K562 (cell line): ENCODE results near the gene CSF2. TPM values are rescaled to one million over a fixed set of nuclear protein-coding genes. Genes with fewer than 3 reads are reported as not detected.

ENCODE experiments used
- ATAC-seq: fragments of 200-7000 bp; cut with Tn5 transposase; 3 replicates; pipeline ENCODE4 v1.9.1; 2020; ENCODE audit warnings: moderate library complexity
- BruUV-seq: library from RNA; stranded (reverse); fragments of 400-500 nt; replicated peaks from 2 replicates; lab custom pipeline; 2021; lab: Mats Ljungman, UMichigan
- CTCF ChIA-PET: fragments of 300-600 bp; formaldehyde crosslinking; extraction: SDS; loops from one replicate; lab custom pipeline; 2021; ENCODE audit warnings: low intra/inter-chr PET ratio; lab: Yijun Ruan, JAX
- POLR2A ChIA-PET: fragments of 300-600, 350-650 bp; sonication (Branson Sonifier 250); formaldehyde crosslinking; extraction: SDS; loops from one replicate; lab custom pipeline; 2021; ENCODE audit warnings: antibody characterized with exemption, inconsistent platforms; lab: Yijun Ruan, JAX
- DNase-seq, 4 experiments: peaks; one replicate each; pipeline versions ENCODE4 v3.0.0 to v3.0.0-alpha.2; 2011 to 2018; ENCODE audit warnings: low spot score in 3 of 4, mixed read lengths in 3 of 4; ENCODE audit errors: extremely low read depth in 1 of 4
- FAIRE-seq: peaks from 2 replicates; lab custom pipeline; 2011; peaks lifted over from hg19 to GRCh38; lab: Jason Lieb, UNC
- H2AFZ ChIP-seq: 2 replicates; pipeline ENCODE4 v1.6.0; 2011; ENCODE audit warnings: low read depth, low read length, control low read depth, inconsistent platforms
- H3K27ac ChIP-seq: fragments of 200-600 bp; 3 replicates; pipeline ENCODE4 v1.8.0; 2011; ENCODE audit warnings: low read depth, mild to moderate bottlenecking, control low read depth, inconsistent platforms, low read length, moderate library complexity, mixed read lengths; ENCODE audit errors: extremely low read depth
- H3K27me3 ChIP-seq, 2 experiments: fragments of 300-600 bp in 1 of 2; 2 replicates in 1 of 2; 3 replicates in 1 of 2; pipeline versions ENCODE4 v1.6.0 to v1.8.0; 2011; ENCODE audit warnings: inconsistent platforms in 2 of 2, low read length in 2 of 2, mild to moderate bottlenecking in 1 of 2, mixed read lengths in 1 of 2, moderate library complexity in 1 of 2; ENCODE audit not compliant: control insufficient read depth in 2 of 2, insufficient read depth in 2 of 2
- H3K36me3 ChIP-seq: fragments of 300-600 bp; 3 replicates; pipeline ENCODE4 v1.8.0; 2011; ENCODE audit warnings: mild to moderate bottlenecking, low read length, inconsistent platforms; ENCODE audit not compliant: control insufficient read depth, insufficient read depth
- H3K4me1 ChIP-seq, 2 experiments: fragments of 200-600 bp in 1 of 2; replicated peaks in 1 of 2; 2 replicates in 1 of 2; 3 replicates in 1 of 2; pipeline versions ENCODE4 v1.5.1 to v1.8.0; 2011; ENCODE audit warnings: inconsistent platforms in 2 of 2, low read length in 2 of 2, mild to moderate bottlenecking in 1 of 2, mixed read lengths in 1 of 2, moderate library complexity in 1 of 2; ENCODE audit not compliant: control insufficient read depth in 2 of 2, insufficient read depth in 2 of 2
- H3K4me2 ChIP-seq: 2 replicates; pipeline ENCODE4 v1.6.1; 2011; ENCODE audit warnings: low read length, control low read depth, inconsistent platforms, mixed read lengths; ENCODE audit not compliant: insufficient read depth
- H3K4me3 ChIP-seq: fragments of 200-600 bp; sonication (generic), shearing (Covaris generic); 2 replicates; pipeline ENCODE4 v1.5.1; 2016; ENCODE audit warnings: control low read depth, inconsistent platforms
- H3K79me2 ChIP-seq: fragments of 200-600 bp; 3 replicates; pipeline ENCODE4 v1.8.0; 2011; ENCODE audit warnings: low read length, inconsistent platforms; ENCODE audit not compliant: control insufficient read depth, insufficient read depth
- H3K9ac ChIP-seq, 2 experiments: 2 replicates each; pipeline versions ENCODE4 v1.6.0 to v1.6.1; 2011; ENCODE audit warnings: low read depth in 2 of 2, low read length in 2 of 2, control low read depth in 1 of 2, inconsistent platforms in 1 of 2, mild to moderate bottlenecking in 1 of 2, mixed read lengths in 1 of 2; ENCODE audit not compliant: insufficient read depth in 1 of 2
- H3K9me1 ChIP-seq: one replicate; pipeline ENCODE4 v1.6.0; 2011; ENCODE audit warnings: inconsistent platforms, mild to moderate bottlenecking, low read length, moderate library complexity; ENCODE audit not compliant: control insufficient read depth, insufficient read depth
- H3K9me3 ChIP-seq: replicated peaks from 2 replicates; pipeline ENCODE4 v1.5.1; 2011; ENCODE audit warnings: low read depth, low read length, inconsistent platforms; ENCODE audit not compliant: control insufficient read depth, insufficient read depth
- H4K20me1 ChIP-seq: replicated peaks from 2 replicates; pipeline ENCODE4 v1.6.1; 2011; ENCODE audit warnings: low read length, inconsistent platforms, mixed read lengths; ENCODE audit not compliant: control insufficient read depth, insufficient read depth
- CBFA2T3 ChIP-seq: fragments of 450-650 bp; IDR thresholded peaks from 2 replicates; pipeline ENCODE4 v1.6.1; 2017
- PBX2 ChIP-seq, 2 experiments: IDR thresholded peaks in 1 of 2; conservative IDR thresholded peaks in 1 of 2; 2 replicates each; pipeline ENCODE4 v1.6.1; 2016; ENCODE audit warnings: low read depth in 2 of 2, mild to moderate bottlenecking in 1 of 2, missing compliant biosample characterization in 1 of 2, missing genetic modification characterization in 1 of 2, moderate library complexity in 1 of 2
- RBBP5 ChIP-seq: fragments of 200-600 bp; sonication (generic); IDR thresholded peaks from 2 replicates; pipeline ENCODE4 v1.6.1; 2012; ENCODE audit warnings: borderline replicate concordance, mild to moderate bottlenecking, low read length, control low read depth, inconsistent platforms; ENCODE audit not compliant: insufficient read depth, poor library complexity, severe bottlenecking
- SOX6 ChIP-seq: fragments of 450-650 bp; IDR thresholded peaks from 2 replicates; pipeline ENCODE4 v1.6.1; 2014; ENCODE audit warnings: mild to moderate bottlenecking
- ZBTB49 ChIP-seq: sonication (generic); formaldehyde crosslinking; IDR thresholded peaks from 2 replicates; pipeline ENCODE4 v1.8.0; 2022; ENCODE audit warnings: missing genetic modification reagents, mild to moderate bottlenecking, borderline replicate concordance
- ZNF766 ChIP-seq: fragments of 200-800 bp; sonication (Bioruptor generic); conservative IDR thresholded peaks from 2 replicates; pipeline ENCODE4 v1.6.1; 2016; ENCODE audit warnings: missing genetic modification characterization, missing compliant biosample characterization
- WGBS: fragments of 100-300 bp; shearing (Covaris generic); methylation state at CpG from one replicate; pipeline ENCODE4 v1.1.6; 2016; ENCODE audit warnings: low coverage, mixed read lengths; ENCODE audit not compliant: insufficient coverage; ENCODE audit errors: missing lambda C conversion rate; 5-methylcytosine and 5-hydroxymethylcytosine counted together
- in situ Hi-C: fragments of 300-500 bp; cut with MboI; formaldehyde crosslinking; loops from 4 replicates; pipeline ENCODE4 v1.15.0; 2018; ENCODE audit warnings: inconsistent platforms, mixed read lengths
- intact Hi-C: fragments of 100-400 bp; cut with micrococcal nuclease; formaldehyde crosslinking; loops from 2 replicates; pipeline ENCODE4 v1.14.2; 2022
- polyA plus RNA-seq, 8 experiments: library from polyadenylated mRNA; depleted of rRNA in 4 of 8; stranded (reverse) in 5 of 8; unstranded in 3 of 8; fragments of >200 nt; fragmentation: Nextera tagmentation in 2 of 8; fragmentation: Illumina TruSeq in 1 of 8; extraction: Ambion mirVana in 2 of 8; extraction: Trizol in 1 of 8; gene quantifications; 2 replicates each; pipeline versions ENCODE4 v1.2.1 to v1.2.3, GENCODE V29; 2011 to 2014; ENCODE audit warnings: inconsistent platforms in 1 of 8, missing spikeins in 1 of 8
- total RNA-seq, 7 experiments: library from RNA; depleted of rRNA in 6 of 7; stranded (reverse); fragments of >200 nt in 6 of 7; fragmentation: Illumina TruSeq in 2 of 7; extraction: Trizol in 2 of 7; gene quantifications; 2 replicates each; pipeline versions ENCODE4 v1.2.1 to v1.2.3, GENCODE V29; 2011 to 2021; ENCODE audit warnings: low replicate concordance in 1 of 7

The CSF2 gene
- total and polyA plus RNA-seq, 9 of the 15 experiments (the other 6 are each of a cell fraction or from before 2014, with no cell fraction given), result 0.25 to 0.29 TPM; not detected in 7

GRCh38 chr5:132046880-132047299, 26.7 kb upstream of the CSF2 start (continued):
- TF ChIP-seq PBX2 (CRISPR knock-in tag; IDR thresholded peaks at IDR 0.05; ENCODE audit: low read depth) (no peak), PBX2 (tag; conservative IDR thresholded peaks at IDR 0.05; ENCODE audit: low read depth) (no peak)
- TF ChIP-seq, all 486 proteins: peak for 0

GRCh38 chr5:132049093-132049492, 24.5 kb upstream of the CSF2 start:
- POLR2A ChIA-PET, result interaction anchor here (0.6 to 1.2 kb wide), 4 partner anchors 9 to 672 kb away, joined by 3 read pairs; no protein-coding TSS in a partner anchor
- no peaks in the 10 kb centered on the region for H3K36me3 ChIP-seq
- H3K4me3 ChIP-seq, result no peak overlapping the region
- 5% methylated on average over 4 of the region's 4 CpGs for whole genome bisulfite sequencing
- H3K27ac ChIP-seq, result no peak overlapping the region
- CTCF ChIA-PET, result no interaction called here
- no peaks in the 10 kb centered on the region for H3K4me1 ChIP-seq
- intact Hi-C loops, result no loop called here
- no peaks in the 10 kb centered on the region for H3K79me2 ChIP-seq
- no peak overlapping the region for H3K9ac ChIP-seq
- DNase-seq (no peak), FAIRE-seq (no peak), ATAC-seq (no peak)
- H3K27me3 ChIP-seq, result peaks cover 11 to 47% of the 10 kb centered on the region in 2 experiments; a peak in 4 of 5 replicates
- in situ Hi-C loops, result no loop called here
- H4K20me1 ChIP-seq, result no peaks in the 10 kb centered on the region
- TF ChIP-seq ZBTB49 (CRISPR knock-in tag), result no peak
- 0 out of 2 replicates have a peak, but pooled peaks have one; percentile 4 for TF ChIP-seq CBFA2T3
- TF ChIP-seq SOX6, result peak; percentile 20; the same call in 1 of the 2 replicates
- TF ChIP-seq RBBP5, result no peak
- TF ChIP-seq ZNF766, result peak; percentile 51; the same call in 1 of the 2 replicates
- H3K4me2 ChIP-seq, result no peak overlapping the region
- BruUV-seq, result no TSS peak
- H2AFZ ChIP-seq, result no peak overlapping the region
- no peaks in the 10 kb centered on the region for H3K9me1 ChIP-seq
- H3K9me3 ChIP-seq, result no peaks in the 10 kb centered on the region
